Stimulated activated naive B cell treated with anti-CD40 and anti-IgM and Interleukin-4, amounts not matched to agents 10 μg/mL and 1 μg/mL and 100 μg/mL, for 72 hours (primary cell): Measurements from ENCODE around the gene REEP1.
A peak's percentile ranks its signal among the peaks of the same experiment; 100 is the strongest.

Source experiments
- ATAC-seq, 2 donors: fragments of 150-1000 bp; cut with Tn5 transposase; replicated peaks; 2 replicates each; pipeline ENCODE4 v1.10.0; 2021; ENCODE audit warnings: moderate library complexity in 1 of 2
- DNase-seq: peaks from one replicate; pipeline ENCODE4 v3.0.0; 2021
- H3K27ac Mint-ChIP-seq: one replicate; pipeline ENCODE4 v1.8.0; 2022; ENCODE audit warnings: mild to moderate bottlenecking, mixed read lengths
- H3K27me3 Mint-ChIP-seq, 2 donors: one replicate each; pipeline ENCODE4 v1.8.0; 2022; ENCODE audit warnings: mixed read lengths in 2 of 2
- H3K36me3 Mint-ChIP-seq, 2 donors: one replicate each; pipeline ENCODE4 v1.8.0; 2022; ENCODE audit warnings: mixed read lengths in 2 of 2, mild to moderate bottlenecking in 1 of 2
- H3K4me1 Mint-ChIP-seq, 2 donors: one replicate each; pipeline ENCODE4 v1.8.0; 2022; ENCODE audit warnings: mixed read lengths in 2 of 2, mild to moderate bottlenecking in 1 of 2
- H3K4me3 Mint-ChIP-seq, 2 donors: one replicate each; pipeline ENCODE4 v1.8.0; 2022; ENCODE audit warnings: mild to moderate bottlenecking in 2 of 2, mixed read lengths in 2 of 2, moderate library complexity in 1 of 2
- H3K9me3 Mint-ChIP-seq, 2 donors: one replicate each; pipeline ENCODE4 v1.8.0; 2022; ENCODE audit warnings: mixed read lengths in 2 of 2, mild to moderate bottlenecking in 1 of 2

Gene REEP1

GRCh38 chr2:86337244-86337835 lies at the start of gene REEP1:
Gene REEP1 (minus strand): TSS chr2:86337626. CDS start chr2:86337510, 116 bp downstream.
- peaks cover 62 to 78% of the 10 kb centered on the region in 2 donors for H3K27me3 Mint-ChIP-seq
- peak within 1 kb of the TSS; percentile 44 for H3K27ac Mint-ChIP-seq
- peak within 1 kb of the TSS; percentile 81 to 86 for H3K4me3 Mint-ChIP-seq
- DNase-seq (no peak), ATAC-seq (peak; percentile 72 to 74)
- peaks cover 9 to 10% of the 10 kb centered on the region in 2 donors for H3K36me3 Mint-ChIP-seq
- peaks cover 12 to 18% of the 10 kb centered on the region in 2 donors for H3K4me1 Mint-ChIP-seq
- peaks cover 9% of the 10 kb centered on the region in 2 donors for H3K9me3 Mint-ChIP-seq

GRCh38 chr2:86383844-86384243 lies 46.4 kb upstream of the REEP1 start:
- DNase-seq: no peak
- no peak overlapping the region for H3K27ac Mint-ChIP-seq
- H3K36me3 Mint-ChIP-seq: no peaks in the 10 kb centered on the region
- H3K27me3 Mint-ChIP-seq: peaks cover 25 to 29% of the 10 kb centered on the region in 2 donors
- H3K9me3 Mint-ChIP-seq: no peaks in the 10 kb centered on the region
- no peaks in the 10 kb centered on the region for H3K4me1 Mint-ChIP-seq
- ATAC-seq: no peak
- H3K4me3 Mint-ChIP-seq: no peak overlapping the region

- Mint-ChIP-seq H3K27ac (no peak overlapping the region), H3K4me1 (no peaks in the 10 kb centered on the region), H3K4me3 (no peak overlapping the region), H3K9me3 (no peaks in the 10 kb centered on the region), H3K36me3 (no peaks in the 10 kb centered on the region), H3K27me3 (peaks cover 31 to 39% of the 10 kb centered on the region in 2 donors)
- DNase-seq (no peak), ATAC-seq (no peak)
Observed at GRCh38 chr2:86382698-86383097, 45.3 kb upstream of the REEP1 start.

- H3K9me3 Mint-ChIP-seq: peaks cover under 1% of the 10 kb centered on the region in 2 donors
- H3K36me3 Mint-ChIP-seq: no peaks in the 10 kb centered on the region
- no peak for DNase-seq
- peaks cover 33 to 41% of the 10 kb centered on the region in 2 donors for H3K27me3 Mint-ChIP-seq
- H3K4me1 Mint-ChIP-seq: no peaks in the 10 kb centered on the region
- H3K4me3 Mint-ChIP-seq: no peak overlapping the region
- H3K27ac Mint-ChIP-seq: no peak overlapping the region
- no peak for ATAC-seq
Observed at GRCh38 chr2:86382108-86382507, 44.7 kb upstream of the REEP1 start.

GRCh38 chr2:86378469-86378868 lies 41.0 kb upstream of the REEP1 start:
- peaks cover 30 to 41% of the 10 kb centered on the region in 2 donors for H3K27me3 Mint-ChIP-seq
- H3K9me3 Mint-ChIP-seq: peaks cover 3 to 4% of the 10 kb centered on the region in 2 donors
- H3K4me1 Mint-ChIP-seq: no peaks in the 10 kb centered on the region
- DNase-seq: no peak
- no peaks in the 10 kb centered on the region for H3K36me3 Mint-ChIP-seq
- no peak for ATAC-seq
- H3K4me3 Mint-ChIP-seq: no peak overlapping the region
- no peak overlapping the region for H3K27ac Mint-ChIP-seq

GRCh38 chr2:86375623-86376022 lies 38.2 kb upstream of the REEP1 start:
- no peak for ATAC-seq
- Mint-ChIP-seq H3K27ac (no peak overlapping the region), H3K9me3 (peaks cover 4 to 5% of the 10 kb centered on the region in 2 donors), H3K4me1 (peaks cover 6 to 7% of the 10 kb centered on the region in 2 donors), H3K36me3 (no peaks in the 10 kb centered on the region), H3K27me3 (peaks cover 19 to 30% of the 10 kb centered on the region in 2 donors), H3K4me3 (no peak overlapping the region)
- no peak for DNase-seq

- peaks cover 11 to 13% of the 10 kb centered on the region in 2 donors for H3K4me1 Mint-ChIP-seq
- no peak overlapping the region for H3K27ac Mint-ChIP-seq
- DNase-seq: no peak
- H3K4me3 Mint-ChIP-seq: no peak overlapping the region
- peaks cover 4 to 11% of the 10 kb centered on the region in 2 donors for H3K9me3 Mint-ChIP-seq
- H3K36me3 Mint-ChIP-seq: peaks cover 0 to 2% of the 10 kb centered on the region in 2 donors
- H3K27me3 Mint-ChIP-seq: peaks cover 6 to 14% of the 10 kb centered on the region in 2 donors
- ATAC-seq: no peak
Observed at GRCh38 chr2:86372641-86373502, 35.4 kb upstream of the REEP1 start.

- ATAC-seq (peak; percentile 52 to 60), DNase-seq (no peak)
- H3K27me3 Mint-ChIP-seq: peaks cover 4 to 11% of the 10 kb centered on the region in 2 donors
- H3K4me1 Mint-ChIP-seq: peaks cover 11 to 13% of the 10 kb centered on the region in 2 donors
- no peak overlapping the region for H3K27ac Mint-ChIP-seq
- peaks cover 0 to 2% of the 10 kb centered on the region in 2 donors for H3K36me3 Mint-ChIP-seq
- H3K4me3 Mint-ChIP-seq: no peak overlapping the region
- H3K9me3 Mint-ChIP-seq: peaks cover 4 to 10% of the 10 kb centered on the region in 2 donors
Observed at GRCh38 chr2:86372133-86372532, 34.7 kb upstream of the REEP1 start.

- Mint-ChIP-seq H3K4me1 (peaks cover 11 to 13% of the 10 kb centered on the region in 2 donors), H3K9me3 (peaks cover 0 to 8% of the 10 kb centered on the region in 2 donors), H3K4me3 (no peak overlapping the region), H3K27me3 (peaks cover 0 to 6% of the 10 kb centered on the region in 2 donors), H3K27ac (no peak overlapping the region), H3K36me3 (peaks cover 0 to 2% of the 10 kb centered on the region in 2 donors)
- DNase-seq (no peak), ATAC-seq (no peak)
Observed at GRCh38 chr2:86371527-86371926, 34.1 kb upstream of the REEP1 start.

GRCh38 chr2:86370579-86370978 lies 33.2 kb upstream of the REEP1 start:
- H3K36me3 Mint-ChIP-seq: peaks cover 0 to 2% of the 10 kb centered on the region in 2 donors
- peaks cover 0 to 8% of the 10 kb centered on the region in 2 donors for H3K9me3 Mint-ChIP-seq
- no peak overlapping the region for H3K27ac Mint-ChIP-seq
- peaks cover 11 to 13% of the 10 kb centered on the region in 2 donors for H3K4me1 Mint-ChIP-seq
- DNase-seq (no peak), ATAC-seq (no peak)
- H3K4me3 Mint-ChIP-seq: no peak overlapping the region
- peaks cover 0 to 6% of the 10 kb centered on the region in 2 donors for H3K27me3 Mint-ChIP-seq

GRCh38 chr2:86368161-86368824 lies 30.9 kb upstream of the REEP1 start:
- DNase-seq (peak; percentile 9), ATAC-seq (peak; percentile 59 to 79)
- Mint-ChIP-seq H3K27ac (no peak overlapping the region), H3K4me1 (peaks cover 11 to 13% of the 10 kb centered on the region in 2 donors), H3K27me3 (peaks cover 0 to 6% of the 10 kb centered on the region in 2 donors), H3K36me3 (peaks cover 0 to 2% of the 10 kb centered on the region in 2 donors), H3K4me3 (peak overlapping the region; percentile 44 to 60), H3K9me3 (peaks cover 0 to 10% of the 10 kb centered on the region in 2 donors)

GRCh38 chr2:86367499-86367777 lies 30.0 kb upstream of the REEP1 start:
- Mint-ChIP-seq H3K9me3 (peaks cover 0 to 10% of the 10 kb centered on the region in 2 donors), H3K36me3 (peaks cover 0 to 2% of the 10 kb centered on the region in 2 donors), H3K27ac (no peak overlapping the region), H3K4me3 (no peak overlapping the region), H3K4me1 (peaks cover 9 to 12% of the 10 kb centered on the region in 2 donors), H3K27me3 (peaks cover 0 to 6% of the 10 kb centered on the region in 2 donors)
- no peak for ATAC-seq
- DNase-seq: no peak

GRCh38 chr2:86366651-86367498 lies 29.4 kb upstream of the REEP1 start:
- H3K36me3 Mint-ChIP-seq: peaks cover 0 to 2% of the 10 kb centered on the region in 2 donors
- H3K27me3 Mint-ChIP-seq: peaks cover 0 to 6% of the 10 kb centered on the region in 2 donors
- H3K4me3 Mint-ChIP-seq: no peak overlapping the region
- H3K27ac Mint-ChIP-seq: no peak overlapping the region
- peaks cover 0 to 10% of the 10 kb centered on the region in 2 donors for H3K9me3 Mint-ChIP-seq
- ATAC-seq (no peak), DNase-seq (no peak)
- H3K4me1 Mint-ChIP-seq: peaks cover 6 to 7% of the 10 kb centered on the region in 2 donors
